HG03135 (cell line): ENCODE data around the gene ELAPOR1.

Source experiments
- ATAC-seq: cut with Tn5 transposase; IDR thresholded peaks from one replicate; pipeline ENCODE4 v1.9.1; 2021; ENCODE audit warnings: mild to moderate bottlenecking, moderate library complexity; ENCODE audit not compliant: unreplicated experiment

ELAPOR1 gene

GRCh38 chr1:109113590-109114341 is at the start of gene ELAPOR1:
ELAPOR1 (plus strand) TSS chr1:109114115; CDS start chr1:109114184, 69 bp downstream.
- ATAC-seq: peak; percentile 48

- no peak for ATAC-seq
Observed at GRCh38 chr1:109065137-109065536, 48.8 kb upstream of the ELAPOR1 start.

- ATAC-seq: no peak
Observed at GRCh38 chr1:109067883-109068282, 46.0 kb upstream of the ELAPOR1 start.

- ATAC-seq: no peak
Observed at GRCh38 chr1:109069294-109069693, 44.6 kb upstream of the ELAPOR1 start.

GRCh38 chr1:109075531-109076490 is 38.1 kb upstream of the ELAPOR1 start, which contains the start of gene TAF13:
TAF13 (minus strand) TSS chr1:109076003; CDS start chr1:109075947, 56 bp downstream.
- ATAC-seq: peak; percentile 98

GRCh38 chr1:109078317-109078716 is 35.6 kb upstream of the ELAPOR1 start:
- no peak for ATAC-seq

GRCh38 chr1:109079240-109079622 is 34.7 kb upstream of the ELAPOR1 start:
- no peak for ATAC-seq

GRCh38 chr1:109080441-109081082 is 33.4 kb upstream of the ELAPOR1 start:
- ATAC-seq: no peak

GRCh38 chr1:109083501-109083900 is 30.4 kb upstream of the ELAPOR1 start:
- ATAC-seq: no peak

GRCh38 chr1:109083923-109084322 is 30.0 kb upstream of the ELAPOR1 start:
- no peak for ATAC-seq

- no peak for ATAC-seq
Observed at GRCh38 chr1:109084563-109085517, 29.1 kb upstream of the ELAPOR1 start.

GRCh38 chr1:109089242-109090015 is 24.5 kb upstream of the ELAPOR1 start:
- no peak for ATAC-seq

GRCh38 chr1:109090196-109091077 is 23.5 kb upstream of the ELAPOR1 start, which contains the start of gene TMEM167B:
TMEM167B (plus strand) TSS chr1:109090764; CDS start chr1:109090873, 109 bp downstream.
- peak; percentile 89 for ATAC-seq

- peak; percentile 42 for ATAC-seq
Observed at GRCh38 chr1:109091078-109091838, 22.7 kb upstream of the ELAPOR1 start.

GRCh38 chr1:109091839-109092193 is 22.1 kb upstream of the ELAPOR1 start:
- ATAC-seq: no peak

- no peak for ATAC-seq
Observed at GRCh38 chr1:109094377-109094803, 19.5 kb upstream of the ELAPOR1 start.

- ATAC-seq: no peak
Observed at GRCh38 chr1:109094871-109095270, 19.0 kb upstream of the ELAPOR1 start.
